Smooth muscle cell (in vitro differentiated cells): ENCODE results near the gene C10orf105. TPM values are rescaled to one million over a fixed set of nuclear protein-coding genes. Genes with fewer than 3 reads are reported as not detected.
A peak's percentile ranks its signal among the peaks of the same experiment; 100 is the strongest.

Source experiments
- DNase-seq: peaks from one replicate; lab custom pipeline; 2025; ENCODE audit not compliant: unreplicated experiment; lab: John Stamatoyannopoulos, UW
- H2AFZ ChIP-seq: fragments of 200-600 bp; sonication (generic); 2 replicates; pipeline ENCODE4 v1.6.0; 2016; ENCODE audit warnings: antibody characterized with exemption, low read depth, mild to moderate bottlenecking
- H3F3A ChIP-seq: fragments of 200-600 bp; sonication (generic); 2 replicates; pipeline ENCODE4 v1.6.0; 2017; ENCODE audit warnings: antibody characterized with exemption, low read depth
- H3K27ac ChIP-seq: fragments of 200-600 bp; sonication (generic); 2 replicates; pipeline ENCODE4 v1.5.1; 2016; ENCODE audit warnings: low read depth, mild to moderate bottlenecking
- H3K27me3 ChIP-seq: fragments of 200-600 bp; sonication (generic); 2 replicates; pipeline ENCODE4 v1.6.1; 2016; ENCODE audit warnings: low read depth, mild to moderate bottlenecking
- H3K36me3 ChIP-seq: fragments of 200-600 bp; sonication (generic); 2 replicates; pipeline ENCODE4 v1.5.1; 2016; ENCODE audit warnings: low read depth
- H3K4me1 ChIP-seq: fragments of 200-600 bp; sonication (generic); 2 replicates; pipeline ENCODE4 v1.5.1; 2016; ENCODE audit warnings: low read depth
- H3K4me2 ChIP-seq: fragments of 200-600 bp; sonication (generic); 2 replicates; pipeline ENCODE4 v1.6.0; 2016; ENCODE audit warnings: mild to moderate bottlenecking
- H3K4me3 ChIP-seq: fragments of 200-600 bp; sonication (generic); 2 replicates; pipeline ENCODE4 v1.5.1; 2016; ENCODE audit warnings: mild to moderate bottlenecking
- H3K79me2 ChIP-seq: fragments of 200-600 bp; sonication (generic); 2 replicates; pipeline ENCODE4 v1.6.0; 2016; ENCODE audit warnings: low read depth, mild to moderate bottlenecking
- H3K9ac ChIP-seq: fragments of 200-600 bp; sonication (generic); 2 replicates; pipeline ENCODE4 v1.6.0; 2016; ENCODE audit warnings: low read depth
- H3K9me3 ChIP-seq: fragments of 200-600 bp; sonication (generic); replicated peaks from 2 replicates; pipeline ENCODE4 v1.5.1; 2016; ENCODE audit warnings: low read depth
- H4K20me1 ChIP-seq: fragments of 200-600 bp; sonication (generic); 2 replicates; pipeline ENCODE4 v1.6.0; 2016; ENCODE audit warnings: low read depth
- CTCF ChIP-seq: fragments of 200-600 bp; sonication (generic); IDR thresholded peaks from 2 replicates; pipeline ENCODE4 v1.5.1; 2017; ENCODE audit warnings: borderline replicate concordance, mild to moderate bottlenecking, antibody characterized with exemption; ENCODE audit not compliant: insufficient read depth, poor library complexity, severe bottlenecking
- WGBS: methylation state at CpG from one replicate; pipeline ENCODE4 v1.1.7; 2016; ENCODE audit warnings: low lambda C conversion rate; 5-methylcytosine and 5-hydroxymethylcytosine counted together
- polyA plus RNA-seq: library from polyadenylated mRNA; unstranded; fragments of >200 nt; fragmentation: Nextera tagmentation; extraction: Ambion mirVana; gene quantifications from 2 replicates; pipeline ENCODE4 v1.2.1, GENCODE V29; 2016
- total RNA-seq: library from RNA; depleted of rRNA; stranded (reverse); fragments of >200 nt; gene quantifications from 2 replicates; pipeline ENCODE4 v1.2.3, GENCODE V29; 2014

Gene C10orf105
- total and polyA plus RNA-seq, 2 experiments from 2014 or later: 0.09 TPM; not detected in 1

GRCh38 chr10:71715860-71716259 lies 3.7 kb downstream of the C10orf105 start:
- Histone ChIP-seq H4K20me1 (no peaks in the 10 kb centered on the region), H3K9ac (no peak overlapping the region), H3K27ac (no peak overlapping the region), H3K4me3 (no peak overlapping the region), H3K4me1 (peaks cover 16% of the 10 kb centered on the region), H3F3A (no peaks in the 10 kb centered on the region), H3K4me2 (no peak overlapping the region), H3K9me3 (no peaks in the 10 kb centered on the region), H3K36me3 (no peaks in the 10 kb centered on the region), H3K79me2 (no peaks in the 10 kb centered on the region), H2AFZ (no peak overlapping the region), H3K27me3 (no peaks in the 10 kb centered on the region)
- DNase-seq: no peak
- 95% methylated on average over 20 of the region's 20 CpGs for WGBS
- TF ChIP-seq CTCF: no peak

DNA sequence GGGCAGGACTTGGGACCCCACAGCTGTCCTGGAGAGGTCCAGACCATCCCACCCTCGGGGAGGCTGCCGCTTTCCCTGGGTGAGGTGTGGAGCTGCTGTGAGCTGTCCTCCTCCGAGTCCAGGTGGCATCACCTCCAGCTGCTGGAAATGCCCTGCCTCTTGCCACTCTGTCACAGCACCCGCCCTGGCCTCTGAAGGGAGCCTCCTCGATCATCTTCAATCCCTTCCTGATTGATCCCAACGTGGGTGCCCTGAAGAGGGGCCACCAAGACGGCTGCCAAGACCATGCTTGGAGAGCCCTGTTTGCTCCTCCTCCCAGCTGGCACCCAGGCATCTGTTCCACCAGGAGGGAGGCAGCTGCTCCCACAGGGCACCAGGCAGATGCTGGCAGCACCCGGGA lies 4.6 kb downstream of the C10orf105 start:
- WGBS: 93% methylated on average over 8 of the region's 8 CpGs
- peaks cover 16% of the 10 kb centered on the region for H3K4me1 ChIP-seq
- no peak overlapping the region for H3K4me2 ChIP-seq
- H3K27me3 ChIP-seq: no peaks in the 10 kb centered on the region
- H3K9ac ChIP-seq: no peak overlapping the region
- TF ChIP-seq CTCF: no peak
- no peak overlapping the region for H3K27ac ChIP-seq
- H4K20me1 ChIP-seq: no peaks in the 10 kb centered on the region
- no peaks in the 10 kb centered on the region for H3K9me3 ChIP-seq
- H3K4me3 ChIP-seq: no peak overlapping the region
- no peaks in the 10 kb centered on the region for H3K79me2 ChIP-seq
- H3K36me3 ChIP-seq: no peaks in the 10 kb centered on the region
- H3F3A ChIP-seq: no peaks in the 10 kb centered on the region
- H2AFZ ChIP-seq: no peak overlapping the region
- no peak for DNase-seq

- Histone ChIP-seq H3F3A (no peaks in the 10 kb centered on the region), H3K9me3 (no peaks in the 10 kb centered on the region), H3K4me3 (no peak overlapping the region), H3K27ac (no peak overlapping the region), H3K4me1 (peaks cover 16% of the 10 kb centered on the region), H3K9ac (no peak overlapping the region), H3K27me3 (no peaks in the 10 kb centered on the region), H3K4me2 (no peak overlapping the region), H2AFZ (no peak overlapping the region), H4K20me1 (no peaks in the 10 kb centered on the region), H3K79me2 (no peaks in the 10 kb centered on the region), H3K36me3 (no peaks in the 10 kb centered on the region)
- no peak for DNase-seq
- TF ChIP-seq CTCF: no peak
- 93% methylated on average over 5 of the region's 5 CpGs for WGBS
Observed at GRCh38 chr10:71714592-71714991, 5.0 kb downstream of the C10orf105 start.

GRCh38 chr10:71714031-71714410 lies 5.6 kb downstream of the C10orf105 start:
- peak overlapping the region; percentile 77 for H2AFZ ChIP-seq

More at GRCh38 chr10:71714031-71714410, 5.6 kb downstream of the C10orf105 start:
- no peaks in the 10 kb centered on the region for H3K9me3 ChIP-seq
- no peak overlapping the region for H3K9ac ChIP-seq
- no peak for DNase-seq
- H3K27ac ChIP-seq: peak overlapping the region; percentile 19
- no peak for TF ChIP-seq CTCF
- peaks cover 11% of the 10 kb centered on the region for H3K4me1 ChIP-seq
- H3K36me3 ChIP-seq: no peaks in the 10 kb centered on the region
- 94% methylated on average over 4 of the region's 4 CpGs for WGBS
- peak overlapping the region; percentile 40 for H3K4me2 ChIP-seq
- H3K79me2 ChIP-seq: no peaks in the 10 kb centered on the region
- no peaks in the 10 kb centered on the region for H3F3A ChIP-seq
- no peaks in the 10 kb centered on the region for H4K20me1 ChIP-seq
- no peak overlapping the region for H3K4me3 ChIP-seq
- no peaks in the 10 kb centered on the region for H3K27me3 ChIP-seq
